SHP77 (cell line): Measurements from ENCODE around the gene CELF2.

ENCODE experiments used
- DNase-seq, 2 experiments: peaks; one replicate each; lab custom pipeline; 2025; lab: John Stamatoyannopoulos, UW

Gene CELF2

DNA sequence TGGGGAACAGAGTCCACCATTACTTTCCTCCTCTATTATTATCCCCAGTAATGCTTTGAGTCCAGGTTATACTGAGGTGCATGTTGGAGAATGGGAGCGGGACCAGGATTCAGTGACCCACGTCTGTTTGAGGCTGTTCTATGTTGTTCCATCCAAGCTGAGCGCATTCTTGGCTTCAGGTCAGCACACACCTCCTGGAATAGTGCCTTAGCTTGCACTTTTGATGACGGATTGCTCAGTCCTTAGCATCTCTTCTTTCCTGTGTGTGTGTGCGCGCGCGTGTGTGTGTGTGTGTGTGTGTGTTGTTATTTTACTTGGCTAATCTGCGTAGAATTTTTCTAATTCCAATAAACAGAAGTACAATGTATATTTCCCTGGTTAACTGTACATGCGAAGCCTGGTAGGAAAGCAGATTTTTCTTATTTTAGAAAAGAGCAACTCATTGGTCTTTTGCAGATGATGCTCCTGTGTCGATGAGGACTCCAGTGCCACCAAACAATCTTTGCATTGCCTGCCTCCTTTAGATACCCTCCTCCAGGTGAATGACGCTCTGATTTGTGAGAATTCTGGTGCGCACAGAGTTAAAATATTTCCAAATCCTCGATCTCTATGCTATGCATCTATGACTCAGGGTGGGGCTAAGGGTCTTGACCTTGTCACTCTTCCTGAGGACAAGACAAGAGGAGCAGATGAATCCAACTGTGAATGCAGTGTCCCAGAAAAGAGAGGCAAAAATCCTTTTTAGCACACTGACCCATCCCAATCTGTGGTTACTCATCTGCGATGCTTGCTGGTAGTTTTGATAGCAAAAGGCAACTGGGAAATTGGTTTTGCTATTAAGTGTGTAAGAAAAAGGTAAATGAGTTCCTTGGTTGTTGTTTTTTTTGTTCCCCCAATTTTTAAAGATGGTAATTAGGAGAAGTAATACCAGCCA, 13.3 kb upstream of the CELF2 start:
- no peak for DNase-seq

DNA sequence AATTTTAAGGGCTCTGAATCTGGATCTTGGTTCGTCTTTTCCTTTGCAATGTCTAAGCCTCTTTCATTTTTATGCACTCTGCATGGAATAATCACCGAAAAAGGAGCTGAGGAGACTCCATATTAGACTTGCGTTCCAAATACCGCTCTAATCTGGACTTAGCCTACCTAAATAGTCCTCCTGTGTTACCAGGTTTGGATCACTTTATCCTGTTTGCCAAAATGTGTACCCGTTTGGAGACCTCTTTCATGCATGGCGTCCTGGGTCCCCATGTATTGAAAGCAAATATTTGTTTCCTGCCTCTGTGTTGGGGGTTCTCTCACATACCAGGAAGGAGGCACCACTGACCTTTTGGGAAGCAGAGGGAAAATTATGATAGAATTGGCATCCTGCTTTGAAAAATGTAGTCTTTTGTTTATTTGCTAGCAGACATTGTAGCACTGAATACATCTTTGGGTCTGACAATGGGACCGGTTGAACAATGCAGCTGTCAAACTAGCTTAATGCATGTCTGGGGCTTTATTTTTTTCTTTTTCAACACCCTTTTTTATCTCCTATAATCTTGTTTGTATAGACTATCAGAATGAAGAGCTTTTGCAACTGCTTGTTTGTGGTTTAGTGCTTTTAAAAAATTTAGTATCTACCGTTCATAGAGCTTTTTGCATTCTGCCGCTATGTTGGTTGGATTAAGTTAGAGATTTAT, 11.8 kb upstream of the CELF2 start:
- no peak for DNase-seq

- DNase-seq = no peak
These were observed 11.2 kb upstream of the CELF2 start for GRCh38 chr10:11006428-11006825.

GRCh38 chr10:11007476-11008020, 10.1 kb upstream of the CELF2 start:
- no peak for DNase-seq

GRCh38 chr10:11009471-11010308, 8.0 kb upstream of the CELF2 start:
- no peak for DNase-seq

DNA sequence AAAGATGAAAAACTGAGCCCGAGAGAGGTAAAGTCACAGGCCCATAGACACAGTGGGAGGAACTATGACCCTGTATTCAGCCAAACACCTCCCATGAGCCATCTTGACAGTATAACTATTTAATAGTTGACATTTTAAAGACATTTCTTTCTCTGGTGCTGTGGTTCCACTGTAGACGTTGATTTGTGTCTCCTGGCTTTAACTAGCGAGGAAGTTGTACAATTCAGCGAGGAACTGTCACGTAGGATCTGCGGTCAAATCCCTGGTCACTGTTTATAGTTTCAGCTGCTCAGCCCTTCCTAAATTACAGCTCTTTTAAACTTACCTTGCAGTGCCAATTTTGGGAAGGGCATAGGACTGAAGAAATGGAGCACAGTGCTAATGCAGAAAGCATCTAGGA, 7.1 kb upstream of the CELF2 start:
- no peak for DNase-seq

DNA sequence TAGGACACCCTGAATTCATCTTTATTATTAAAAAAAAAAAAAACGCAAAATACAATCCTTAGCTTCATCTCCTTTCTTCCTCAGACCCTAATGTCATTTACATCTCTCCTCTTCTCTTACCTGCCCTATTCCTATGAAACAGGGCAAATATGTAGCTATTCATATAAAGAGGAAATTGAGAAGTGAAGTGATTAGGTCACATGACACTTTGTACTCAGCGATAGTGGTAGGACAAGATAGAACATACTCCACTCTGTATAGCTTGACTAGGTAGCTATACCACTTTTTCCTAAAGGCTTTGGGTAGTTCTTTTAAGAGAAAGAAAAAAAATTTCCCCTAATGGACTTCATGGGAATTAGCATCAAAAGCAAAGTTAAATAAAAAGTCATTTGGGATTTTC, 6.2 kb upstream of the CELF2 start:
- DNase-seq = no peak

GRCh38 chr10:11011984-11012383, 5.7 kb upstream of the CELF2 start:
- no peak for DNase-seq

DNA sequence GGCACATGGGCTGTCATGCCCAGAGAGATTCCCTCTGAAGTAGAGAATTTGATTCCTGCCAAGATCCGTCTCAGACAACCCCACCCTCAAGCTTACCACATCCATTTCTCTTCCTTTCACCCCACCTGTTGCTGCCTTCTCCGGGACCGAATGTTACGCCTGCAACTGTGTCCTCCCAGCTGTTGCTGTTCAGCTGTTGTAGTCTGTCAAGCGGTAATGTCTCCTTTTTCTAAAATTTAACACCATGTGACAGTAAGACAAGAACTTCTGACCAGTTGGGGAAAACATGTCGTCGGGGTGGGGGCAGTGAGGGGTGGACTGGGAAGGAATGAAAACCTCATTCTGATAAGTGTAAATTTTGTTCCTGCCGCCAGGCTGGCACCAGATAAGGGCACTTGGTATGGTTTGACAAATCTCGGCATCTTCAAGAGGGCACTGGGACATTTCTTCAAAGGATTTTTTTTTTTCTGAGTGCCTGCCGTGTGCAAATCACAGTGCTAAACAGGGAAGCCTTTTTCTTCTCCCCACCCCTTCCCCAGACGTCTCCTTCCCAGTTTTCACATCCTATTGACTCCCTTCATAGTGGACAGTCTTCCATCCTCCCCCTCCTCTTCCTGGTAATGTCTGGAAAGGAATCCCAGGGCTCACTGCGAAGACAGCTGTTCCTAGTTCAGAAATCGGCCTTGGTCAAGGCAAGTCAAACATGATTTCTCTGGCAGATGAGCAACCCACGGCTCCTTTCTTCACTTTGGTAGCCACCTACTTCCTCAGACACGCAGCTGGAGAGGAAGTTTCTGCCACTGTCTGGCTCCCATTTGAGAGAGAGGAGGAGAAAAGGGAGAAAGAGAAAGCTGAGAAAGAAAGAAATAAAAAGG, 5.0 kb upstream of the CELF2 start:
- DNase-seq = no peak

DNA sequence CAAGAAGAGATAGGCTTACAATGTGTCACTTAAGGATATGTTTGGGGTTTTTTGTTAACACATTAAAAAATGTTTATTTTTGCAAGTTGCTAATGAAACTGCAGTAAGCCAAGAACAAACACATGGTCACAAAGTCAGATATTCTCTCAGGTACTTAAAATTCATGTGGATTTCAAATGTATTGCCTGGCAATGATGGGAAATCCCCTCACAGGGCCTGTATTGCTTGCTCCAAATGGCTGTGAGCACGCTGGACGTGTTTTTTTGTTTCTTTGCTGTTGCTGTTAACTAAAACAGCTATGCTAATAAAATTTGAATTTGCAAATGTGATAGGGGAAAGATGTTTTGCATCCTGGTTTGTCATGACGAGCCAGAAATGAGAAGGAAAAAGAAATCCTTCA, 3.8 kb upstream of the CELF2 start:
- DNase-seq = no peak

DNA sequence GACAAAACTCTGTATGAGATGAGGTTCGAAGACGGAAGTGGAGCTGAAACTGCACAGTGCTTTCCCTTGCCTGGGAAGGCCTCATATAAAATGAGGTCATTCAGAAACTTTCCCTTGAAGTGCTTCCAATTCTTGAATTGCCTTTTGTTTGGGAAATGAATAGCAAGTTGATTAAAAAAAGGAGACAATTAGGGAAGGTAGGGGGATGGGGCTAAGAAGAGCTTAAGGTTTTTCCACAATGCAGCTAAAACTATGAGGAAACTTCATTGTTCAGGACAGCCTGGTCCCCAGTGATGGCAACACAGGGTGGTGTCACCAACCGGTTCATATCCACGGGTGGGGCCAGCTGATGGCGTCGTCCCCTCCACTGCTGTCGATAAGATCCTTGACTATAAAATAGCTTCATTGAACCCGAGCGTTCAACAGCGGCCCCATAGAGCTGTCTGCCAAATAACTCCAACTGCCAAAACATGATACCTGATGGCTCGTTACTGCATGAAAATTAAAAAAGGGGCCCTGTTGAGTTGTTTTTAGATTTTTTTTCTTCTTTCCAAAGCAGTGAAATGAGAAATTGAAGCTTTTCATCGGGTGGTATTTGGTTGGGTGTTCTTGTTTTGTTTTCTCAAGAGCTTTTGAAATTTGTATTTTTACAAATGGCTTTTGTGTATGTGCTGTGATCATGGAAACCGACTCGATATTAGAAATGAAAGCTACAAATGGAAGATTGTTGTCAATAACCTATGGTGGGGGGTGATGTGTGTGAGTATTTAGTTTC, 2.8 kb upstream of the CELF2 start:
- no peak for DNase-seq

GRCh38 chr10:11015446-11015934, 2.2 kb upstream of the CELF2 start:
- DNase-seq = no peak

- no peak for DNase-seq
These were observed 587 bp upstream of the CELF2 start for GRCh38 chr10:11017000-11017569.

GRCh38 chr10:11018432-11018841, 765 bp downstream of the CELF2 start:
- no peak for DNase-seq

DNA sequence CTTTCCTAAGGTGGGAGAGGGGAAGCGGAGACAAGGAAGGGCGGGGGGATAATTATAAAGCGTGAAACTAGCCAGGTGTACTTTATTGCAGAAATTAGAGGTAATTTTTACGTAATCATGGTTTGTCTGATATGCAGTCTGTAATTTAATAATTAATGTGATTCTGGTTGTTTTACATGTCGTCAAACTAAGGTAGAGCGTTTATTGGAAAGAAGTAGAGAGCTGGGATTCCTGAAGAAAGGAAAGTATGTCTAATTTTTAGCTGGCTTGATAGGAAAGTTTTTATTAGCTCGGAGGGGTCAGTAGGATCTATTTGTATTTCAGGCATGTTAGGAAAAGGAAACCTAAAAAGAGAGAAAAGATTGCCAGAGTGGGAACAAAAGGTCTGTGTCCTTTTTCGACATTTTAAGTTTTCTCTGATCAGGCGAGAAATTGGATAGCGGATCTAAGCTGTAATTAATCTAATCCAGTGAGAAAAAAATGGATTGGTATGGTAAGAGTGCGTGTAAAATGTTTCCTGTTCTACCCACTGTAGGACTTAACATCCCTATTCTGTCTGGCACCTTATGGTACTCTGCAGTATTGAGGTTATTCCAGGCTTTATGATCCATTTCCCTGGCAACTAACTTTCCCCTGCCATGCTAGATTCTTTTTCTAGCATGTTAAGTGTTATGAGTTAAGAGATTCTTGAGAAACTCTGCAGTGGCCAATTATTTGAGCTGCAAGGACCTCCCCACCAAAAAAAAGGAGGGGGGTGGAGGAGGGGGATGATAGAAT, 1.4 kb downstream of the CELF2 start:
- no peak for DNase-seq

GRCh38 chr10:11019724-11020547, 2.3 kb downstream of the CELF2 start:
- no peak for DNase-seq

GRCh38 chr10:11020548-11020942, 2.9 kb downstream of the CELF2 start:
- no peak for DNase-seq

DNA sequence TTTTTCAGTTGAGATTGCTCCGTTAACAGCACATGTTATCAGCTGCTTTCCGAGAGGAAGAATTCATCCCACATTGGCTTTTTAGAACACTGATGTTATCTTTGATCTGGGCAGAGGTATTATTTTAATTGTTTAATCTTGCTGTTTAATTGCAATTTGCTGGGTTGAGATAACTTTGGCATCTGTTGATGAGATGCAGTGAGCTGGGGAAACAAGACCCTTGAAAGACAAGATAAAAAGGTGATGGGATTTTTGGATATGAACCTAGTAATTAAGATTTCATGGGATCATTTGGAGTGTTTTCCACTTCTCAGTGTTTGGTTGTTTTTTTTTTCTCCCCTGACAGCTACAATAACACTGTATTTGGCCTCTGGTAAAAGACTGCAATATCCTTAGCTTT, 4.5 kb downstream of the CELF2 start:
- DNase-seq = no peak
